Cardiac muscle cell (in vitro differentiated cells and primary cell): ENCODE results near the gene EPHA1. TPM values are rescaled to one million over a fixed set of nuclear protein-coding genes. Genes with fewer than 3 reads are reported as not detected.
"Not testable (repeated sequence)": the region's sequence is repeated elsewhere in the genome, so short reads cannot be mapped to it uniquely, and the experiment has no call there.

Experiments
- DNase-seq, 2 donors: peaks; one replicate each; pipeline versions ENCODE4 v3.0.0 to v3.0.0-alpha.2; 2010 to 2017; ENCODE audit warnings: low read depth in 1 of 2, low spot score in 1 of 2
- H3K27ac ChIP-seq: fragments of 200-600 bp; sonication (generic); 2 replicates; pipeline ENCODE4 v1.5.1; 2016
- H3K27me3 ChIP-seq: fragments of 200-600 bp; sonication (generic); 2 replicates; pipeline ENCODE4 v1.6.0; 2016; ENCODE audit warnings: control low read depth
- H3K36me3 ChIP-seq: fragments of 200-600 bp; sonication (generic); 2 replicates; pipeline ENCODE4 v1.5.1; 2016; ENCODE audit warnings: control low read depth
- H3K4me1 ChIP-seq: fragments of 200-600 bp; sonication (generic); 2 replicates; pipeline ENCODE4 v1.8.1; 2017; ENCODE audit warnings: low read depth, mild to moderate bottlenecking, mixed run types
- H3K4me3 ChIP-seq: fragments of 200-600 bp; sonication (generic); 2 replicates; pipeline ENCODE4 v1.5.1; 2016; ENCODE audit warnings: mild to moderate bottlenecking
- H3K9me3 ChIP-seq: fragments of 200-600 bp; sonication (generic); 2 replicates; pipeline ENCODE4 v1.5.1; 2017; ENCODE audit warnings: low read depth, mild to moderate bottlenecking, control low read depth
- polyA plus RNA-seq: library from polyadenylated mRNA; unstranded; fragments of >200 nt; fragmentation: Nextera tagmentation; extraction: Ambion mirVana; gene quantifications from 2 replicates; pipeline ENCODE4 v1.2.1, GENCODE V29; 2016
- total RNA-seq: library from RNA; depleted of rRNA; stranded (reverse); fragments of >200 nt; gene quantifications from 2 replicates; pipeline ENCODE4 v1.2.3, GENCODE V29; 2016
- TF ChIP-seq, protein P1 (sequence below): IDR thresholded peaks from 2 replicates; pipeline ENCODE4 v1.5.1; 2012; ENCODE audit warnings: low read depth, mild to moderate bottlenecking, low read length

EPHA1 gene
- total and polyA plus RNA-seq, 2 experiments from 2014 or later: 0.30 to 1.8 TPM

DNA sequence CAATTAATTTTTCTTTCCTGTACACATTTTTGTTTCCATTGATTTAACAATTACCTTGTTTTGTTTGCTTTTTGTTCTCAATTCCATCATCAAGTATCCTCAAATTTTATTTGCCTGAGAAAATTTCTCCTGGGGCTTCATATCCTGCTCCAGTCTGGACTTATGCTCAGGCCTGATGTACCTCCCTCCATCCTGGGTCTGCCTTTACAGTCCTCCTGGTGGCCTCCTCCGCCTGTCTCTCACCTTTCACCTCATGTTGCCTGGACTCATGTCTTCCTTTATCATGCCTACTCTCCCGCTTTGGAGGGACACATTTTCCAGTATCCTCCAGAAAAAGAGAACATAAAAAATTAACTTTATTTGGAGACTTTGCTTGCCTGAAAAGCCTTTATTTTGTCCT lies 22.5 kb upstream of the EPHA1 start:
- no peak for DNase-seq
- TF ChIP-seq, protein P1, sequence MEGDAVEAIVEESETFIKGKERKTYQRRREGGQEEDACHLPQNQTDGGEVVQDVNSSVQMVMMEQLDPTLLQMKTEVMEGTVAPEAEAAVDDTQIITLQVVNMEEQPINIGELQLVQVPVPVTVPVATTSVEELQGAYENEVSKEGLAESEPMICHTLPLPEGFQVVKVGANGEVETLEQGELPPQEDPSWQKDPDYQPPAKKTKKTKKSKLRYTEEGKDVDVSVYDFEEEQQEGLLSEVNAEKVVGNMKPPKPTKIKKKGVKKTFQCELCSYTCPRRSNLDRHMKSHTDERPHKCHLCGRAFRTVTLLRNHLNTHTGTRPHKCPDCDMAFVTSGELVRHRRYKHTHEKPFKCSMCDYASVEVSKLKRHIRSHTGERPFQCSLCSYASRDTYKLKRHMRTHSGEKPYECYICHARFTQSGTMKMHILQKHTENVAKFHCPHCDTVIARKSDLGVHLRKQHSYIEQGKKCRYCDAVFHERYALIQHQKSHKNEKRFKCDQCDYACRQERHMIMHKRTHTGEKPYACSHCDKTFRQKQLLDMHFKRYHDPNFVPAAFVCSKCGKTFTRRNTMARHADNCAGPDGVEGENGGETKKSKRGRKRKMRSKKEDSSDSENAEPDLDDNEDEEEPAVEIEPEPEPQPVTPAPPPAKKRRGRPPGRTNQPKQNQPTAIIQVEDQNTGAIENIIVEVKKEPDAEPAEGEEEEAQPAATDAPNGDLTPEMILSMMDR: no peak
- Histone ChIP-seq H3K4me3 (no peak overlapping the region), H3K27ac (no peak overlapping the region), H3K4me1 (no peaks in the 10 kb centered on the region), H3K27me3 (no peaks in the 10 kb centered on the region), H3K9me3 (no peaks in the 10 kb centered on the region), H3K36me3 (no peaks in the 10 kb centered on the region)

GRCh38 chr7:143429770-143430698 lies 21.4 kb upstream of the EPHA1 start:
- H3K27ac ChIP-seq: no peak overlapping the region
- peak in 1 of 2 donors; percentile 17 for DNase-seq
- H3K9me3 ChIP-seq: no peaks in the 10 kb centered on the region
- no peak overlapping the region for H3K4me3 ChIP-seq
- H3K4me1 ChIP-seq: no peaks in the 10 kb centered on the region
- no peaks in the 10 kb centered on the region for H3K36me3 ChIP-seq
- H3K27me3 ChIP-seq: no peaks in the 10 kb centered on the region
- TF ChIP-seq, protein P1: no peak

GRCh38 chr7:143426479-143427142 lies 18.0 kb upstream of the EPHA1 start:
- no peaks in the 10 kb centered on the region for H3K4me1 ChIP-seq

GRCh38 chr7:143424476-143424875 lies 15.8 kb upstream of the EPHA1 start:
- H3K27me3 ChIP-seq, DNase-seq, H3K27ac ChIP-seq, H3K4me3 ChIP-seq, H3K36me3 ChIP-seq, H3K4me1 ChIP-seq, H3K9me3 ChIP-seq: not testable (repeated sequence)

More at GRCh38 chr7:143426479-143427142, 18.0 kb upstream of the EPHA1 start:
- H3K27ac ChIP-seq: no peak overlapping the region
- DNase-seq: no peak
- H3K9me3 ChIP-seq: no peaks in the 10 kb centered on the region
- H3K27me3 ChIP-seq: no peaks in the 10 kb centered on the region
- TF ChIP-seq, protein P1: no peak
- H3K36me3 ChIP-seq: no peaks in the 10 kb centered on the region
- H3K4me3 ChIP-seq: no peak overlapping the region

GRCh38 chr7:143422033-143422432 lies 13.4 kb upstream of the EPHA1 start:
- Histone ChIP-seq H3K36me3 (no peaks in the 10 kb centered on the region), H3K9me3 (no peaks in the 10 kb centered on the region), H3K4me3 (no peak overlapping the region), H3K27ac (no peak overlapping the region), H3K4me1 (no peaks in the 10 kb centered on the region), H3K27me3 (no peaks in the 10 kb centered on the region)
- TF ChIP-seq, protein P1: no peak
- no peak for DNase-seq

GRCh38 chr7:143420624-143421023 lies 12.0 kb upstream of the EPHA1 start:
- H3K27ac ChIP-seq, H3K4me1 ChIP-seq, H3K36me3 ChIP-seq, H3K4me3 ChIP-seq, H3K9me3 ChIP-seq, DNase-seq, H3K27me3 ChIP-seq: not testable (repeated sequence)
